HG02970 (cell line): ENCODE measurements around the gene MYH6.

Experiments
- ATAC-seq: cut with Tn5 transposase; IDR thresholded peaks from one replicate; pipeline ENCODE4 v1.9.1; 2021; ENCODE audit warnings: mild to moderate bottlenecking, moderate library complexity, moderate number of reproducible peaks; ENCODE audit not compliant: unreplicated experiment, low FRiP score

The MYH6 gene

DNA sequence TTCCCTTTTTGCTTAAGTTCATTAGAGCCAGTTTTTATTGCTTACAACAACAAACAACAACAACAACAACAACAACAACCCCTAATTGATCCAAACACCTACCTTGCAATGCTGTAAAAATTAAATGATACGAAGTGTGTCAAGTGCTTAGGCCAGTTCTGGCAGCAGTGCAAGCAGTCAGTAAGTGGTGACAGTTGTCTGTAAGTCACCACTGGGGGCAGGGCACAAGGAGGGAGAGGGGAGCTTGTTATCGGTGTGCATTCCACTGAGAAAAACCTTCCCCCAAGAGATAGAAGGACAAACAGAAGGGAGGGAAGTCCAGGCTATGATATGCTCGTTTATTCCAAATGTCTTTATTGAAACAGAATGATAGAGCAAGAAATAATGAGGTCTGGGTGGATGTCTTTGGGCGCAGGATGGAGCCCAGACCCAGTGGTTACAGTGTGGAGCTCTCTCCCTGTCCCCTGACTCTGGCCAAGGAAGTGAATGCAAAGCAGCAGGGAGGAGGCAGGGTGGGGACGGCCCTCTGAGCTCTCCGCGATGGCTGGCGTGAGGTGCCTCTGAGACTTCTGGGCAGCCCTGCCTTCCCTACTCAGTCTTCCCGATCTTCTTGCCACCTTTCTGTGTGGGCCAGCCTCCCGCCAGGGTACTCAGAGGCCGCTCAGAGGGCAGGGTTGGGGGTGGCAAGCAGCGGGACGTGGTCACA, 61.9 kb downstream of the MYH6 start:
- ATAC-seq = no peak

DNA sequence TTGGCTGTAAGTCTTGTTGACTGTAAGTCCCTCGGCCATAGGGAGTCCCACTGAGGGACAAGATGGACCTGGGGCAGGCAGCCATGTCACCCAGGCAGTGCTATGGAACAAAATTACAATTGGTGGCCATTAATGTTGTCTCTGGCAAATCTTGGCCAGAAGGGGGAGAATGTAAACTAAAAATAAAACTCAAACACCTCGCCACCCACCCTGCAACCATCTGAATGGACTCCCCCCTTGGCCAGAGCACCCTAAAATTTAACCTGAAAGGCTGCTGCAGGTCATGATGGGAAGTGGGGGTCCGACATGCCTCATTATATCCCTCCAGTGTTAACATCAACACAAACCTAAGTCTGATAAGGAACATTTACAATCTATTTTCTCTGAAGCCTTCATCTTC, 63.6 kb downstream of the MYH6 start:
- ATAC-seq = no peak

DNA sequence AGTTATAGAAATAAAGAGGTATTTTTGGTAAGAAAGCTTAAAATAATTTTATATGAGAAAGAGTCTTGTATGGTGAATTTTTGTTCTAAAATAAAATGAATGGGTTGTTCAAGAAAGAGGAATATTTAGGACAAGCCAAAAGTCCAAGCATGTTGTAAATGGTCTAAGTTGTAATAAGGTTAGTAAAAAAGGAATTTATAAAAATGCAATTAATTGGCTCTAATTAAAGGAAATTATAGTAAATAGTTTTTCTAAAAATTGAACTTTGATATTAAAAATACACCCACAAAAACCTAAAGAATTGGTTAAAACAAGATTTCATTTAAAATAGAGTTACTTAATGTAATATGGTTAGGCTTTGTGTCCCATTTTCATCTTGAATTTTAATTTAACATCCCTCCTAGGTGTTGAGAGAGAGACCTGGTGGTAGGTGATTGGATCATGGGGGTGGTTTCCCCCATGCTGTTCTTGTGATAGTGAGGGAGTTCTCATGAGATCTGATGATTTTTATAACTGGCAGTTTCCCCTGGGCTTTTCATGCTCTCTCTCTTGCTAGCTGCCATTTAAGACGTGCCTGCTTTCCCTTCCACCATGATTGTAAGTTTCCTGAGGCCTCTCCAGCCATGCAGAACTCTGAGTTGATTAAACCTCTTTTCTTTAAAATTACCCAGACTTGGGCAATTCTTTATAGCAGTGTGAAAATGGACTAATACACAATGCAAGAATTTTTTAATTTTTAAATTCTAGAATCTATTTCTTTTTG, 68.4 kb downstream of the MYH6 start:
- ATAC-seq = no peak

DNA sequence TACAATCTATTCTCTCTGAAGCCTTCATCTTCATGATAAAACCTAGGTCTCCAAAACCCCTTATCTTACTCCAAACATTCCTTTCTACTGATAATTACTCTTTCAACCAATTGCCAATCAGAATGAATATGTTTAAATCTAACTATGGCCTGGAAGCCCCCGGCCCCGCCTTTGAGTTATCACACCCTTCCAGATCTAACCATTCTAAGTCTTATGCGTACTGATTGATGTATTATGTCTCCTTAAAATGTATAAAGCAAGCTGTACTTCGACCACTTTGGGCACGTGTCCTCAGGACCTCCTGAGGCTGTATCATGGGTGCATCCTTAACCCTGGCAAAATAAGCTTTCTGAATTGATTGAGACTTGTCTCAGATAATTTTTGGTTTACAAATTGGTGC, 72.5 kb downstream of the MYH6 start:
- no peak for ATAC-seq
